ENCODE data around the gene MEIOSIN. TPM values are rescaled to one million over a fixed set of nuclear protein-coding genes. Genes with fewer than 3 reads are reported as not detected.
A peak's percentile ranks its signal among the peaks of the same experiment; 100 is the strongest.

Gene MEIOSIN
- total and polyA plus RNA-seq, 2 of the 13 experiments (the other 11 are each of a cell fraction or from before 2014, with no cell fraction given) = not detected

DNA sequence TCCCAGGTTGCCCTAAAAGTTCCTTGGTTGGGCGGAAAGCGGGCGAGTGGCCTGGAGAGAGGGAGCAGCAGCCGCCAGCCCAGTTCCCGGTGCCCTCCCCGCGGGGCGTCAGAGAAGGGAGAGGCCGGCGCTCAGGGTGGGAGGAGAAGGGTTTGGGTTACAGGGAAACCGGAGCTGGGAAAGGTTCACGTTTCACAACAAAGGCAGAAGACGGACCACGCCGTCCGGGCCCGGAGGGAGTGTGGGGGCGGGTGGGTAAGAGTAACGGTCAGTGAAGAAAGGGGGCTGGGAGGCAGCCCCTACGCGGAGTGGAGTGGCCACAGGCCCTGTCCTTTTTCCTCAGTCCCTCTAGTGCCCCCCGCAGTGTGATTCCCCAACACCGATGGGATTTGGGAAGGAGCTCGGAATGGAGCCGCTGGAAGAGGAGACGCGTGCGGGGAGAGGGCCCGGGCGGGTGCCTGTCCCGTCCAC, 34.2 kb downstream of the MEIOSIN start (continued):
- TF ChIP-seq, protein P1, sequence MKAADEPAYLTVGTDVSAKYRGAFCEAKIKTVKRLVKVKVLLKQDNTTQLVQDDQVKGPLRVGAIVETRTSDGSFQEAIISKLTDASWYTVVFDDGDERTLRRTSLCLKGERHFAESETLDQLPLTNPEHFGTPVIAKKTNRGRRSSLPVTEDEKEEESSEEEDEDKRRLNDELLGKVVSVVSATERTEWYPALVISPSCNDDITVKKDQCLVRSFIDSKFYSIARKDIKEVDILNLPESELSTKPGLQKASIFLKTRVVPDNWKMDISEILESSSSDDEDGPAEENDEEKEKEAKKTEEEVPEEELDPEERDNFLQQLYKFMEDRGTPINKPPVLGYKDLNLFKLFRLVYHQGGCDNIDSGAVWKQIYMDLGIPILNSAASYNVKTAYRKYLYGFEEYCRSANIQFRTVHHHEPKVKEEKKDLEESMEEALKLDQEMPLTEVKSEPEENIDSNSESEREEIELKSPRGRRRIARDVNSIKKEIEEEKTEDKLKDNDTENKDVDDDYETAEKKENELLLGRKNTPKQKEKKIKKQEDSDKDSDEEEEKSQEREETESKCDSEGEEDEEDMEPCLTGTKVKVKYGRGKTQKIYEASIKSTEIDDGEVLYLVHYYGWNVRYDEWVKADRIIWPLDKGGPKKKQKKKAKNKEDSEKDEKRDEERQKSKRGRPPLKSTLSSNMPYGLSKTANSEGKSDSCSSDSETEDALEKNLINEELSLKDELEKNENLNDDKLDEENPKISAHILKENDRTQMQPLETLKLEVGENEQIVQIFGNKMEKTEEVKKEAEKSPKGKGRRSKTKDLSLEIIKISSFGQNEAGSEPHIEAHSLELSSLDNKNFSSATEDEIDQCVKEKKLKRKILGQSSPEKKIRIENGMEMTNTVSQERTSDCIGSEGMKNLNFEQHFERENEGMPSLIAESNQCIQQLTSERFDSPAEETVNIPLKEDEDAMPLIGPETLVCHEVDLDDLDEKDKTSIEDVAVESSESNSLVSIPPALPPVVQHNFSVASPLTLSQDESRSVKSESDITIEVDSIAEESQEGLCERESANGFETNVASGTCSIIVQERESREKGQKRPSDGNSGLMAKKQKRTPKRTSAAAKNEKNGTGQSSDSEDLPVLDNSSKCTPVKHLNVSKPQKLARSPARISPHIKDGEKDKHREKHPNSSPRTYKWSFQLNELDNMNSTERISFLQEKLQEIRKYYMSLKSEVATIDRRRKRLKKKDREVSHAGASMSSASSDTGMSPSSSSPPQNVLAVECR (CRISPR knock-in tag; IDR thresholded peaks at IDR 0.05; ENCODE audit: borderline replicate concordance) = peak; percentile 63
- TF ChIP-seq ZSCAN25 (CRISPR knock-in tag; IDR thresholded peaks at IDR 0.05) = peak; percentile 39; the same call in 1 of the 2 replicates
- TF ChIP-seq FOXK1 (CRISPR knock-in tag; IDR thresholded peaks at IDR 0.05; ENCODE audit: borderline replicate concordance, low read depth) = peak; percentile 56; the same call in 1 of the 2 replicates
- peak; percentile 29 to 32; a peak in 1 of 4 replicates for TF ChIP-seq POLR2A (IDR thresholded peaks at IDR 0.05; ENCODE audit: insufficient read depth in 1 of 2, low read depth in 2 of 2, low read length in 2 of 2)
- 0 out of 2 replicates have a peak, but pooled peaks have one; percentile 59 for TF ChIP-seq MAZ (IDR thresholded peaks at IDR 0.05; ENCODE audit: borderline replicate concordance, low read depth, low read length)
- TF ChIP-seq MAZ (CRISPR knock-in tag; IDR thresholded peaks at IDR 0.05; ENCODE audit: low read depth) = peak; percentile 81
- peak; percentile 12; the same call in 1 of the 2 replicates for TF ChIP-seq POLR2G (IDR thresholded peaks at IDR 0.05; ENCODE audit: low read depth, low read length)
- no peak for TF ChIP-seq KLF13 (CRISPR knock-in tag; IDR thresholded peaks at IDR 0.05)
- peak; percentile 17; the same call in 1 of the 2 replicates for TF ChIP-seq ZSCAN21 (CRISPR knock-in tag; IDR thresholded peaks at IDR 0.05; ENCODE audit: borderline replicate concordance)
- TF ChIP-seq MEIS1 (CRISPR knock-in tag; IDR thresholded peaks at IDR 0.05; ENCODE audit: borderline replicate concordance) = no peak
- TF ChIP-seq ZNF788 (CRISPR knock-in tag; IDR thresholded peaks at IDR 0.05; ENCODE audit: borderline replicate concordance) = peak; percentile 66; the same call in 1 of the 2 replicates
- TF ChIP-seq HOXA3 (CRISPR knock-in tag; IDR thresholded peaks at IDR 0.05) = peak; percentile 39; the same call in 1 of the 2 replicates
- no peak for TF ChIP-seq ZNF777 (CRISPR knock-in tag; IDR thresholded peaks at IDR 0.05)
- TF ChIP-seq, protein P2, sequence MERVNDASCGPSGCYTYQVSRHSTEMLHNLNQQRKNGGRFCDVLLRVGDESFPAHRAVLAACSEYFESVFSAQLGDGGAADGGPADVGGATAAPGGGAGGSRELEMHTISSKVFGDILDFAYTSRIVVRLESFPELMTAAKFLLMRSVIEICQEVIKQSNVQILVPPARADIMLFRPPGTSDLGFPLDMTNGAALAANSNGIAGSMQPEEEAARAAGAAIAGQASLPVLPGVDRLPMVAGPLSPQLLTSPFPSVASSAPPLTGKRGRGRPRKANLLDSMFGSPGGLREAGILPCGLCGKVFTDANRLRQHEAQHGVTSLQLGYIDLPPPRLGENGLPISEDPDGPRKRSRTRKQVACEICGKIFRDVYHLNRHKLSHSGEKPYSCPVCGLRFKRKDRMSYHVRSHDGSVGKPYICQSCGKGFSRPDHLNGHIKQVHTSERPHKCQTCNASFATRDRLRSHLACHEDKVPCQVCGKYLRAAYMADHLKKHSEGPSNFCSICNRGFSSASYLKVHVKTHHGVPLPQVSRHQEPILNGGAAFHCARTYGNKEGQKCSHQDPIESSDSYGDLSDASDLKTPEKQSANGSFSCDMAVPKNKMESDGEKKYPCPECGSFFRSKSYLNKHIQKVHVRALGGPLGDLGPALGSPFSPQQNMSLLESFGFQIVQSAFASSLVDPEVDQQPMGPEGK (CRISPR knock-in tag; IDR thresholded peaks at IDR 0.05) = peak; percentile 83
- TF ChIP-seq ZNF781 (CRISPR knock-in tag; IDR thresholded peaks at IDR 0.05; ENCODE audit: borderline replicate concordance, not compliant biosample characterization) = peak; percentile 6
- TF ChIP-seq, protein P3, sequence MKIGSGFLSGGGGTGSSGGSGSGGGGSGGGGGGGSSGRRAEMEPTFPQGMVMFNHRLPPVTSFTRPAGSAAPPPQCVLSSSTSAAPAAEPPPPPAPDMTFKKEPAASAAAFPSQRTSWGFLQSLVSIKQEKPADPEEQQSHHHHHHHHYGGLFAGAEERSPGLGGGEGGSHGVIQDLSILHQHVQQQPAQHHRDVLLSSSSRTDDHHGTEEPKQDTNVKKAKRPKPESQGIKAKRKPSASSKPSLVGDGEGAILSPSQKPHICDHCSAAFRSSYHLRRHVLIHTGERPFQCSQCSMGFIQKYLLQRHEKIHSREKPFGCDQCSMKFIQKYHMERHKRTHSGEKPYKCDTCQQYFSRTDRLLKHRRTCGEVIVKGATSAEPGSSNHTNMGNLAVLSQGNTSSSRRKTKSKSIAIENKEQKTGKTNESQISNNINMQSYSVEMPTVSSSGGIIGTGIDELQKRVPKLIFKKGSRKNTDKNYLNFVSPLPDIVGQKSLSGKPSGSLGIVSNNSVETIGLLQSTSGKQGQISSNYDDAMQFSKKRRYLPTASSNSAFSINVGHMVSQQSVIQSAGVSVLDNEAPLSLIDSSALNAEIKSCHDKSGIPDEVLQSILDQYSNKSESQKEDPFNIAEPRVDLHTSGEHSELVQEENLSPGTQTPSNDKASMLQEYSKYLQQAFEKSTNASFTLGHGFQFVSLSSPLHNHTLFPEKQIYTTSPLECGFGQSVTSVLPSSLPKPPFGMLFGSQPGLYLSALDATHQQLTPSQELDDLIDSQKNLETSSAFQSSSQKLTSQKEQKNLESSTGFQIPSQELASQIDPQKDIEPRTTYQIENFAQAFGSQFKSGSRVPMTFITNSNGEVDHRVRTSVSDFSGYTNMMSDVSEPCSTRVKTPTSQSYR (CRISPR knock-in tag; IDR thresholded peaks at IDR 0.05; ENCODE audit: borderline replicate concordance) = peak; percentile 36; the same call in 1 of the 2 replicates
- 0 out of 2 replicates have a peak, but pooled peaks have one; percentile 9 for TF ChIP-seq KLF15 (CRISPR knock-in tag; IDR thresholded peaks at IDR 0.05; ENCODE audit: borderline replicate concordance)
- no peak; the same call in 1 of the 2 replicates for TF ChIP-seq ZNF674 (CRISPR knock-in tag; IDR thresholded peaks at IDR 0.05; ENCODE audit: low read depth)
- TF ChIP-seq, protein P4, sequence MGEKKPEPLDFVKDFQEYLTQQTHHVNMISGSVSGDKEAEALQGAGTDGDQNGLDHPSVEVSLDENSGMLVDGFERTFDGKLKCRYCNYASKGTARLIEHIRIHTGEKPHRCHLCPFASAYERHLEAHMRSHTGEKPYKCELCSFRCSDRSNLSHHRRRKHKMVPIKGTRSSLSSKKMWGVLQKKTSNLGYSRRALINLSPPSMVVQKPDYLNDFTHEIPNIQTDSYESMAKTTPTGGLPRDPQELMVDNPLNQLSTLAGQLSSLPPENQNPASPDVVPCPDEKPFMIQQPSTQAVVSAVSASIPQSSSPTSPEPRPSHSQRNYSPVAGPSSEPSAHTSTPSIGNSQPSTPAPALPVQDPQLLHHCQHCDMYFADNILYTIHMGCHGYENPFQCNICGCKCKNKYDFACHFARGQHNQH (CRISPR knock-in tag; IDR thresholded peaks at IDR 0.05) = 0 out of 2 replicates have a peak, but pooled peaks have one; percentile 7

Measured in HepG2 (cell line).